Measurements from ENCODE around the gene OR10G4.
"Not testable (repeated sequence)": the region's sequence is repeated elsewhere in the genome, so short reads cannot be mapped to it uniquely, and the experiment has no call there.

Gene OR10G4

GRCh38 chr11:124012697-124013096, at the start of gene OR10G4:
Gene OR10G4 (plus strand): TSS chr11:124012997. CDS start chr11:124015575, 2,578 bp downstream.
- DNase-seq: no peak

DNA sequence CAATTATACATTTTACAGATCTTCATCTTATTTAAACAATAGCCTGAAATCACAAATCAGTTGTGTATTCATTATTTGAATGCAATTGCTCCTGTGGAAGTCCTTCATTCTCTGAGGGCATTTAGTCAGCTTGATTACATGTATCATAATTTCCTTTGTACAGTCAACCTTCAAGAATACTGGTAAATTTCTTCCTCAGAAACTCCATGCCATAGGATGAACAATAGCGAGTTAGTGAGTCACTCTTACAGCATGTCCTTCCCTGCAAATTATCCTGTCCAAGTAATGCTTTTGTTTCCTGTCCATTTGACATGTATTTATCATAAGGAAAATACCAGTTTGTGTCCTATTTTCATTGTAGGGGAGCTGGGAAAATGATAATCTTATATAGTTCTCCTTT, 39.0 kb upstream of the OR10G4 start:
- no peak for DNase-seq

DNA sequence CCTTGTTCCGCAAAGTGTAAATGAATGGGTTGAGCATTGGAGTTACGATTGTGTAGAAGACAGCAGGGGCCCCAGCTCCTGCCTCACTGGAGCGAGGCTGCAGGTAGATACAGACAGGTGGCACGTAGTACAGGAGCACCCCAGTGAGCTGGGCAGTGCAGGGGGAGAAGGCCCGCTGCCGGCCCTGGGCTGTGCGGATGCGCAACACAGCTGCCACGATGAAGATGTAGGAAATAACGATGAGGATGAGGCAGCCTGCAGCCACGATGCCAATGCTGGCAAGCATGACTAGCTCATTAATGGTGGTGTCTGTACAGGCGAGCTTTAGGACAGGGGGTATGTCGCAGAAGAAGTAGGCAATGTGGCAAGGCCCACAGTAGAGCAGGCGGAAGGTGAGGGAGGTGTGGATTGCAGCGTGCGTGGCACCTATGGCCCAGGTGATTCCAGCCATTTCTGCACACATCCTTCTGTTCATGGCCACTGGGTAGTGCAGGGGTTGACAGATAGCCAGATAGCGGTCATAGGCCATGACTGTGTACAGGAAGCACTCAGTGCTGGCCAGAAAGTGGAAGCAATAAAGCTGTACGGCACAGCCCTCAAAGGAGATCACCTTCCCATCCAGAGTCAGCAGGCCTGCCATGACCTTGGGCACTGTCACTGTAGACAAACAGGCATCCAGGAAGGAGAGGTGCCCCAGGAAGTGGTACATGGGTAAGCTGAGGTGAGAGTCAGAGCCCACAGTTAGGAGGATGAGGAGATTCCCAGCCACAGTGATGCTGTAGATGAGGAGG, 35.8 kb upstream of the OR10G4 start:
- no peak for DNase-seq

GRCh38 chr11:123977731-123978347, 35.0 kb upstream of the OR10G4 start, which contains the start of gene OR10S1:
Gene OR10S1 (minus strand): TSS chr11:123977781. CDS start chr11:123977664, 117 bp downstream.
- DNase-seq: no peak

DNA sequence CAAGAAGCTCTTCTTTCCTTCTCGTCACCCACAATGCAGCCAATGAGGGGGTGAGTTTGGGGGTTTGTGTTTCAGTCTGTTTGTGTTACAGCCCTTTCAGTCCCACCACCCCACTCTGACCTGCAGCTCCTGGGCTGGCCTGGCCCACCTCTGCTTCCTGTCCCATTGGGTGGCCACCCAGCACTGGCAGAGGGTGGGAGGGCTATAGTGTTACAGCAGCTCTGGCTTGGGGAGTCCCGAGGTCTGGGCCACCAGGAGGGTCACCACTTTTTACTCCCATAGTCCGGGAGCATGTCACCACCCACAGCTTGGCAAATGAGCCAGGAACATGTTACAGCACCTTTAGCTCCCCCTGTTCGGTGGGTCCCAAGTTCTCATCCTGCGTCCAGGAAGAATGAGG, 33.5 kb upstream of the OR10G4 start:
- no peak for DNase-seq

GRCh38 chr11:123995119-123995518, 17.7 kb upstream of the OR10G4 start, which contains the start of gene OR10G6:
Gene OR10G6 (minus strand): TSS chr11:123995161. CDS start chr11:123995161, 0 bp downstream.
- no peak for DNase-seq

DNA sequence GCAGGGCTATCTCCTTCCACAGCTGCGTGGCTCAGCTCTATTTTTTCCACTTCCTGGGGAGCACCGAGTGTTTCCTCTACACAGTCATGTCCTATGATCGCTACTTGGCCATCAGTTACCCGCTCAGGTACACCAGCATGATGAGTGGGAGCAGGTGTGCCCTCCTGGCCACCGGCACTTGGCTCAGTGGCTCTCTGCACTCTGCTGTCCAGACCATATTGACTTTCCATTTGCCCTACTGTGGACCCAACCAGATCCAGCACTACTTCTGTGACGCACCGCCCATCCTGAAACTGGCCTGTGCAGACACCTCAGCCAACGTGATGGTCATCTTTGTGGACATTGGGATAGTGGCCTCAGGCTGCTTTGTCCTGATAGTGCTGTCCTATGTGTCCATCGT, 3.0 kb downstream of the OR10G4 start:
- not testable (repeated sequence) for DNase-seq

DNA sequence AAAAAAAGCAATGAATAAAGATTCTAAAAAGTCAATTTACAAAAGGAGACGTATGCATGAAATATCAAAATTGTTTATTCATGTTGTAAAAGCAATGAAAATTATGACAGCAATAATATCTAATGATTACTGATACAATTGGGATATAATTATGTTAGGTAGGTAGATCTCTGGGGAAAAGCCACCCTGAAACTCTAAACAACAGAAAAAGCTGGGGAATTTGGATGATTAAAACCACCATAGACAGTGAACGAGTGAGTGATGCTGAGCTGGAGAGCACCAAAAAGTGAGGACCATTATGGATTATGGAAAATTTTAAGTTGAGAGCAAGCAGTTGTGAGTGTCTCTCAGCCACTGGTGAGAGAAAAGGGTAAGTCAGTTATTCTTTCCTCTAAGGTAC, 13.7 kb downstream of the OR10G4 start, which contains the start of gene OR10G8:
TSS of gene OR10G8 (plus strand) at position 301 of the 400 bp plus-strand sequence. CDS start 2,825 bp downstream, outside the sequence.
- DNase-seq: no peak

DNA sequence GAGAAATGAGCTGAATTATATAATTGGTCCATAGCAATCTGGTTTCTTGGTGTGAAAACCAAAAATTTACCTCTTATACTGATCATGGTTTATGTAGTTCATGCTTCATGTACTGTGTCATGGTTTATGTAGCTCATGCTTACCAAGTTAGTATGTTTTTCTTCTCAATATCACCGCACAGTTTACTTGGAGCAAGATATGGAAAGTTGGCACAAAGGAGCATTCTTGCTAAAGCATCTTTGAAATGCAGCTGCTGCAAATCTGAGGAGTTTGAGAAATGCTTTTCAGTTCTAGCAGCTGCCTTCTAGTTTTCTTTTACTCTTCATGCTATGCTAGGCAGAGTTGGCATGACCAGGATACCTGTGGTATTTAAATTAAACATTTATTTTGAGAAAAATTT, 23.9 kb downstream of the OR10G4 start:
- DNase-seq: no peak

- no peak for DNase-seq
These were observed 26.8 kb downstream of the OR10G4 start for GRCh38 chr11:124039557-124039956.

DNA sequence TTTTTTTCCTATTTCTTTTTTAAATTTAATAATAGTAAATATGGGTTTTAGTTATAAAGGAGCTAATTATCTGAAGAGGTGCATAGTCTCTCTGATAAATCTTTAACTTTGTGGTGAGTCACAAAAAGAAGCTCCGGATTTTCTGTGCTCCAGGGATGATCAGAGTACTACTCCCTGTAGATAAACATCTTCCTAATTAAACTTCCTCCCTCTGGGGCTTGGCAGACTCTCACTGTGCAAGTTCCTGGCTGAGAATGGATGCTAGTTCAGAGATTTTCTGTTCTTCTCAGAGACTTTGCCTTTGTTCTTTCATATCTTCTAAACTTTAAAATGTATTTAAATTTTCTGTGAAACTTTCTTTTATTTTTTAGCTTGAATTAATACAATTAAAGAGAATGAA, 28.5 kb downstream of the OR10G4 start, which contains the start of gene OR10G7:
TSS of gene OR10G7 (minus strand) at position 72 of the 400 bp plus-strand sequence. CDS start 2,324 bp downstream, outside the sequence.
- DNase-seq: no peak

GRCh38 chr11:124043420-124043819, 30.6 kb downstream of the OR10G4 start:
- DNase-seq: no peak

DNA sequence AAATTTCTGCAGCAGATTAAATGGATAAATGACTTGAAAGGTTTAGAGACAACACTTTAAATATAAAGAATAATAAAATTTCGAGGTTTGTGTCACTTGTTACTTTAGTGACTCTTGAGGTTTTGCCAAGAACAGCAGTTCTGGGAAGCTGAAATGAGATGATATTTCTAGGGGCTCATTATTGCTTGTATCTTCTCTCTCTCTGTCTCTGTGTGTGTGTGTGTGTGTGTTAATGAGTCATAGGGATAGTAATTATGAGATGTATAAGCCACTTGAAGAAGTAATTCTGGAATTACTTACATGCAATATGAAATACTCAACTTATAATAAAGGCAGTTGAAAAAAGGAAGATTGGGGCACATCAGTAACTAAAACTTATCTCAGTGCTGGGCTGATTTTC, 38.0 kb downstream of the OR10G4 start:
- DNase-seq: no peak

DNA sequence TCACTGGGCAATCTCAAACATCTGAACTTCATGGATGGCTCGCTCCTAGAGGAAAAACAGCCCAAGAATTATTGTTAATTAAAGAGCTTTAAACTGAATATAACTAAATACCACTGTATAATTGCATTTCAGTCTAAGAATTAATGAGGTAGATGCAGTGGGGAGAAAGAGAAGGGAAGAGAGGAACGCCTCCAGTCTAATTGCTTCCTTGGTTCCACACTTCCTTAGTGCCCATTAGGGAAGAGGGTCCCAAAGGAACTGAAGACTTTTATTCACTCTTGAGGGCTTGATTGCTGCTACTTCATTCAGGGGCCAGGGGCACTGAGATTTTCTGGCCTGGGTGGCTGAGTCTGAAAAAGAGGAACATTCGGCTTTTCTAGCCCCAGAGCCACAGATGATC, 40.2 kb downstream of the OR10G4 start:
- DNase-seq: no peak

All from stimulated activated CD4-positive, alpha-beta T cell treated with anti-CD3 and anti-CD28 coated beads, Interleukin-12 subunit alpha, Interleukin-12 subunit beta, amount 100 ng/mL, for 4 hours (primary cell).